ENCODE results near the gene CCDC6.
A peak's percentile ranks its signal among the peaks of the same experiment; 100 is the strongest.

Gene CCDC6

GRCh38 chr10:59865101-59865500 lies 41.3 kb downstream of the CCDC6 start:
- Histone ChIP-seq H3K27me3 (replicated peaks; ENCODE audit: control insufficient read depth, insufficient read depth, low read length) (no peaks in the 10 kb centered on the region), H3K36me3 (ENCODE audit: control insufficient read depth, insufficient read depth, low read length, severe bottlenecking) (no peaks in the 10 kb centered on the region), H3K9me3 (ENCODE audit: control insufficient read depth, low read length) (no peaks in the 10 kb centered on the region), H3K4me1 (ENCODE audit: control insufficient read depth, insufficient read depth, low read length) (peaks cover 12% of the 10 kb centered on the region), H3K4me3 (ENCODE audit: low read length) (no peak overlapping the region), H3K9ac (ENCODE audit: low read length) (no peak overlapping the region)
- no peak for DNase-seq (ENCODE audit: low read depth)

GRCh38 chr10:59864141-59864962 lies 42.0 kb downstream of the CCDC6 start:
- no peak overlapping the region for H3K9ac ChIP-seq (ENCODE audit: low read length)
- no peaks in the 10 kb centered on the region for H3K9me3 ChIP-seq (ENCODE audit: control insufficient read depth, low read length)
- H3K4me1 ChIP-seq (ENCODE audit: control insufficient read depth, insufficient read depth, low read length): peaks cover 12% of the 10 kb centered on the region
- no peaks in the 10 kb centered on the region for H3K36me3 ChIP-seq (ENCODE audit: control insufficient read depth, insufficient read depth, low read length, severe bottlenecking)
- no peak for DNase-seq (ENCODE audit: low read depth)
- no peak overlapping the region for H3K4me3 ChIP-seq (ENCODE audit: low read length)
- H3K27me3 ChIP-seq (replicated peaks; ENCODE audit: control insufficient read depth, insufficient read depth, low read length): no peaks in the 10 kb centered on the region

GRCh38 chr10:59859570-59859969 lies 46.8 kb downstream of the CCDC6 start:
- Histone ChIP-seq H3K9me3 (ENCODE audit: control insufficient read depth, low read length) (no peaks in the 10 kb centered on the region), H3K9ac (ENCODE audit: low read length) (no peak overlapping the region), H3K36me3 (ENCODE audit: control insufficient read depth, insufficient read depth, low read length, severe bottlenecking) (no peaks in the 10 kb centered on the region), H3K4me3 (ENCODE audit: low read length) (no peak overlapping the region), H3K4me1 (ENCODE audit: control insufficient read depth, insufficient read depth, low read length) (peaks cover 29% of the 10 kb centered on the region), H3K27me3 (replicated peaks; ENCODE audit: control insufficient read depth, insufficient read depth, low read length) (no peaks in the 10 kb centered on the region)
- no peak for DNase-seq (ENCODE audit: low read depth)

GRCh38 chr10:59857921-59858320 lies 48.4 kb downstream of the CCDC6 start:
- peaks cover 23% of the 10 kb centered on the region for H3K4me1 ChIP-seq (ENCODE audit: control insufficient read depth, insufficient read depth, low read length)

GRCh38 chr10:59857049-59857448 lies 49.3 kb downstream of the CCDC6 start:
- H3K27me3 ChIP-seq (replicated peaks; ENCODE audit: control insufficient read depth, insufficient read depth, low read length): no peaks in the 10 kb centered on the region
- peak overlapping the region; percentile 47 for H3K4me3 ChIP-seq (ENCODE audit: low read length)
- H3K4me1 ChIP-seq (ENCODE audit: control insufficient read depth, insufficient read depth, low read length): peaks cover 23% of the 10 kb centered on the region
- no peaks in the 10 kb centered on the region for H3K36me3 ChIP-seq (ENCODE audit: control insufficient read depth, insufficient read depth, low read length, severe bottlenecking)
- H3K9ac ChIP-seq (ENCODE audit: low read length): no peak overlapping the region
- peak; percentile 59 for DNase-seq (ENCODE audit: low read depth)
- H3K9me3 ChIP-seq (ENCODE audit: control insufficient read depth, low read length): no peaks in the 10 kb centered on the region

More at GRCh38 chr10:59857921-59858320, 48.4 kb downstream of the CCDC6 start:
- H3K36me3 ChIP-seq (ENCODE audit: control insufficient read depth, insufficient read depth, low read length, severe bottlenecking): no peaks in the 10 kb centered on the region
- H3K27me3 ChIP-seq (replicated peaks; ENCODE audit: control insufficient read depth, insufficient read depth, low read length): no peaks in the 10 kb centered on the region
- no peaks in the 10 kb centered on the region for H3K9me3 ChIP-seq (ENCODE audit: control insufficient read depth, low read length)
- DNase-seq (ENCODE audit: low read depth): no peak
- no peak overlapping the region for H3K4me3 ChIP-seq (ENCODE audit: low read length)
- H3K9ac ChIP-seq (ENCODE audit: low read length): no peak overlapping the region

GRCh38 chr10:59856104-59856503 lies 50.3 kb downstream of the CCDC6 start:
- Histone ChIP-seq H3K4me1 (ENCODE audit: control insufficient read depth, insufficient read depth, low read length) (peaks cover 23% of the 10 kb centered on the region), H3K36me3 (ENCODE audit: control insufficient read depth, insufficient read depth, low read length, severe bottlenecking) (no peaks in the 10 kb centered on the region), H3K27me3 (replicated peaks; ENCODE audit: control insufficient read depth, insufficient read depth, low read length) (no peaks in the 10 kb centered on the region), H3K9ac (ENCODE audit: low read length) (no peak overlapping the region), H3K4me3 (ENCODE audit: low read length) (no peak overlapping the region), H3K9me3 (ENCODE audit: control insufficient read depth, low read length) (no peaks in the 10 kb centered on the region)
- no peak for DNase-seq (ENCODE audit: low read depth)

- Histone ChIP-seq H3K36me3 (ENCODE audit: control insufficient read depth, insufficient read depth, low read length, severe bottlenecking) (peaks cover 7% of the 10 kb centered on the region), H3K4me3 (ENCODE audit: low read length) (no peak overlapping the region), H3K9ac (ENCODE audit: low read length) (no peak overlapping the region), H3K4me1 (ENCODE audit: control insufficient read depth, insufficient read depth, low read length) (peaks cover 23% of the 10 kb centered on the region), H3K9me3 (ENCODE audit: control insufficient read depth, low read length) (no peaks in the 10 kb centered on the region), H3K27me3 (replicated peaks; ENCODE audit: control insufficient read depth, insufficient read depth, low read length) (no peaks in the 10 kb centered on the region)
- DNase-seq (ENCODE audit: low read depth): no peak
These were observed 51.8 kb downstream of the CCDC6 start for GRCh38 chr10:59854571-59854970.

GRCh38 chr10:59852670-59853069 lies 53.7 kb downstream of the CCDC6 start:
- H3K9ac ChIP-seq (ENCODE audit: low read length): no peak overlapping the region
- no peaks in the 10 kb centered on the region for H3K9me3 ChIP-seq (ENCODE audit: control insufficient read depth, low read length)

GRCh38 chr10:59851864-59852263 lies 54.5 kb downstream of the CCDC6 start:
- Histone ChIP-seq H3K36me3 (ENCODE audit: control insufficient read depth, insufficient read depth, low read length, severe bottlenecking) (peaks cover 24% of the 10 kb centered on the region), H3K9ac (ENCODE audit: low read length) (no peak overlapping the region), H3K9me3 (ENCODE audit: control insufficient read depth, low read length) (no peaks in the 10 kb centered on the region), H3K4me3 (ENCODE audit: low read length) (no peak overlapping the region), H3K27me3 (replicated peaks; ENCODE audit: control insufficient read depth, insufficient read depth, low read length) (no peaks in the 10 kb centered on the region), H3K4me1 (ENCODE audit: control insufficient read depth, insufficient read depth, low read length) (peaks cover 13% of the 10 kb centered on the region)
- no peak for DNase-seq (ENCODE audit: low read depth)

More at GRCh38 chr10:59852670-59853069, 53.7 kb downstream of the CCDC6 start:
- H3K4me1 ChIP-seq (ENCODE audit: control insufficient read depth, insufficient read depth, low read length): peaks cover 20% of the 10 kb centered on the region
- H3K36me3 ChIP-seq (ENCODE audit: control insufficient read depth, insufficient read depth, low read length, severe bottlenecking): peaks cover 24% of the 10 kb centered on the region
- H3K27me3 ChIP-seq (replicated peaks; ENCODE audit: control insufficient read depth, insufficient read depth, low read length): no peaks in the 10 kb centered on the region
- no peak overlapping the region for H3K4me3 ChIP-seq (ENCODE audit: low read length)
- DNase-seq (ENCODE audit: low read depth): no peak

- Histone ChIP-seq H3K4me3 (ENCODE audit: low read length) (no peak overlapping the region), H3K4me1 (ENCODE audit: control insufficient read depth, insufficient read depth, low read length) (no peaks in the 10 kb centered on the region), H3K36me3 (ENCODE audit: control insufficient read depth, insufficient read depth, low read length, severe bottlenecking) (peaks cover 42% of the 10 kb centered on the region), H3K9ac (ENCODE audit: low read length) (no peak overlapping the region), H3K9me3 (ENCODE audit: control insufficient read depth, low read length) (no peaks in the 10 kb centered on the region), H3K27me3 (replicated peaks; ENCODE audit: control insufficient read depth, insufficient read depth, low read length) (no peaks in the 10 kb centered on the region)
- DNase-seq (ENCODE audit: low read depth): no peak
These were observed 58.5 kb downstream of the CCDC6 start for GRCh38 chr10:59847888-59848287.

GRCh38 chr10:59847326-59847725 lies 59.0 kb downstream of the CCDC6 start:
- Histone ChIP-seq H3K9ac (ENCODE audit: low read length) (no peak overlapping the region), H3K27me3 (replicated peaks; ENCODE audit: control insufficient read depth, insufficient read depth, low read length) (no peaks in the 10 kb centered on the region), H3K4me3 (ENCODE audit: low read length) (no peak overlapping the region), H3K36me3 (ENCODE audit: control insufficient read depth, insufficient read depth, low read length, severe bottlenecking) (peaks cover 42% of the 10 kb centered on the region), H3K9me3 (ENCODE audit: control insufficient read depth, low read length) (no peaks in the 10 kb centered on the region), H3K4me1 (ENCODE audit: control insufficient read depth, insufficient read depth, low read length) (no peaks in the 10 kb centered on the region)
- DNase-seq (ENCODE audit: low read depth): no peak

GRCh38 chr10:59844436-59844835 lies 61.9 kb downstream of the CCDC6 start:
- no peaks in the 10 kb centered on the region for H3K27me3 ChIP-seq (replicated peaks; ENCODE audit: control insufficient read depth, insufficient read depth, low read length)
- H3K9ac ChIP-seq (ENCODE audit: low read length): no peak overlapping the region
- no peak for DNase-seq (ENCODE audit: low read depth)
- H3K4me1 ChIP-seq (ENCODE audit: control insufficient read depth, insufficient read depth, low read length): peaks cover 3% of the 10 kb centered on the region
- peaks cover 35% of the 10 kb centered on the region for H3K36me3 ChIP-seq (ENCODE audit: control insufficient read depth, insufficient read depth, low read length, severe bottlenecking)
- no peaks in the 10 kb centered on the region for H3K9me3 ChIP-seq (ENCODE audit: control insufficient read depth, low read length)
- no peak overlapping the region for H3K4me3 ChIP-seq (ENCODE audit: low read length)
